Activated naive CD8-positive, alpha-beta T cell treated with anti-CD3 and anti-CD28 coated beads for 36 hours (primary cell): Measurements from ENCODE around the gene SERF1B. TPM values are rescaled to one million over a fixed set of nuclear protein-coding genes. Genes with fewer than 3 reads are reported as not detected.

Experiments
- total RNA-seq, 2 experiments: library from RNA; stranded (reverse); gene quantifications; one replicate each; pipeline ENCODE4 v1.2.3, GENCODE V29; 2021

The SERF1B gene
- total RNA-seq, 2 experiments from 2014 or later, result 7.2 to 11.4 TPM

Other genes with a start within 250 kb of the SERF1B start
- 10 to 100 TPM; 39.9 to 41.2 TPM for gene SMN2, start 24.4 kb downstream of the SERF1B start, total RNA-seq